HG03095 (cell line): ENCODE data around the gene GMDS.
A peak's percentile ranks its signal among the peaks of the same experiment; 100 is the strongest.

Experiments
- ATAC-seq: cut with Tn5 transposase; IDR thresholded peaks from one replicate; pipeline ENCODE4 v1.9.1; 2021; ENCODE audit warnings: moderate library complexity; ENCODE audit not compliant: unreplicated experiment

The GMDS gene

DNA sequence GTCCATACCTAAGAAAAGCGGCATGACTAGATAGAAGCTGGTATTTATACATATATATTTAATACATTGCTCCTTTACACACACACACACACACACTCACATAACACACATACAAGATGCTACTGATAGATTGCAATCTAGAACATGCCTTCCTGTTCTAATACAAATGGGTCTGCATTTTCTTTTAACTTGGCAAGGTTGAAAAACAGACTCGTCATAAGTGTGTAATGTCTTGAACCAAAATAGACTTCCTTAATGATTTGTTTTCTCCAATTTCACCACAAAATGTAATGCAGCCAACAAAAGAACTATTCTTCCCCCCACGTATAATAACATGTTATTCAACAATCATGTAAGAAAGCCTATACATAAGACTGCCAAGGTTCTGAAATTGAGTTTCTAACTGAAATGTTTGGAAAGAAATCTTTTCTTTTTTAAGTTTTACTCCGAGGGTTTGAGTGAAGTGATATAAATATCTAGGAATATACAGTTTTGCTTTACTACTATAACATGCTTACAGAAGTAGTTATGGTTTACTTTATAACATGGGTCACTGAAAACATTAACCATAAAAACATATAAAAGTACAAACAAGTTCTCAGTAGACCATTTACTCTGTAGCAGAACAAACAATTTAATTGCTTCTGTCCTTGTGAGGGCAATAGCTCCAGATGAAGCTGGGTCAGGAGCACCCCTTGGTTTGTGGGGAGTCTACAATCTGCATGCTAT is 428.2 kb downstream of the GMDS start:
- ATAC-seq, result no peak

DNA sequence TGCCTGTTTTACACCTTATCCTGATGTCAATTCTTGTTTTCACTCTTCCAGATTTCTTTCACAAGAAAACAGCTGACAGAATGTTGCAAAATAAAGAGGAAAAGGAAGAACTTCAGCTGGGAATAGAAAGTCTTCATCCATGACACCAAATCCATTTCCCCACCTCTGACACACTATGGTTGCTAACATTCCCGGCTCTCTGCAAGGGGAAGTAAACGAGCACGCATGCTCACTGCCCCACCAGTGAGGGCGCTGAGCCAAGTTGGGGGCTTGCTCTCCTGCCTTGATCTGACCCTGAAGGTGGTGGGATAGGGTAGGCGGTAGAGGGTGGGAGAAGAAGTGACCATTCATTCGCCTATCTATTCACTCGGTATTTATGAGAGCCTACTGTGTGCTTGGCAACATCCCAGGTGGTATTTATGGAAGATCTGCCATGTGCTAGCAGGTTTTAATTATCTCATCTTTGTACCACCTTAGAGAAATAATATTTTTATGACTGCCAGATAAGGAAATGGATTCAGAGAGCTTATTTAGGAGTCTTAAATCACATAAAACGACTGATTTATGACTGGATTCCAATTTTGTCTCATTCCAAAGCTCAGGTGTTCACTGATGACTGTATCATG is 429.5 kb downstream of the GMDS start:
- no peak for ATAC-seq

DNA sequence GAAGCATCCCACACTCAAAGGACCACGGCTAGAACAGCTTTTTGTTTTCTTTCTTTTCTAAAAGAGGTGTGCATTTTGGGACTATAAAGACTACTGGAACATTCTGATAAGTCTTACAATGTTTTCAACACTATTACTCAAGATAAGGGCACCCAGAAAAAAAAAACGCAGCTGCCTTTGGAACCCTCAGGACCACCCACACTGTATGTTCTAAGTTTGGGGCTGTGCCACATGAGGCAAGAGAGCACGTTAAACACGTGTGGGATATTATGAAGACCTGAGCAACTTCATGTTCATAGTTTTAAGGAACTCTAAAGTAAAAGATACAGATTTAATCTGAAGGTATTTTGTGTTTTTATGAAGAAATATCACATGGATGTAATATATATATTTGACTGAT is 431.1 kb downstream of the GMDS start:
- ATAC-seq, result no peak

DNA sequence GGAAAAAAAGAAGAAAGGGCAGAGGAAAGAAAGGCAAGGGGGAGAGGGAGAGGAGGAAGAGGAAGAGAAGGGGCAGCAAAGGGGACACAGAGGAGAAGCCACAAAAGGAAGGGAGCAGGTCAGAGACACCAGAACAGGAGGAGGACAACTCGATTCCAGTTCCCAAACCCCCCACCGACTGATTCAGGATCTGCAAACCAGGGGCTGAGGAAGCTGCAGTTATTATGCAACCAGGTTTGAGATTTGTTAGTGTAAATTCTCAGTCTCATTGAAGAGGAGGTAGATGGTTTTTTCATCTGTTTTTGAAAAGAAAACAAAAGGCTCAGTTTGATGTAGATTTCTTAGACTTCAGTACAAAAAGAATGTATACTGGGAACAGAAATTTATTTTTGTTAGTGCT is 432.9 kb downstream of the GMDS start:
- no peak for ATAC-seq

DNA sequence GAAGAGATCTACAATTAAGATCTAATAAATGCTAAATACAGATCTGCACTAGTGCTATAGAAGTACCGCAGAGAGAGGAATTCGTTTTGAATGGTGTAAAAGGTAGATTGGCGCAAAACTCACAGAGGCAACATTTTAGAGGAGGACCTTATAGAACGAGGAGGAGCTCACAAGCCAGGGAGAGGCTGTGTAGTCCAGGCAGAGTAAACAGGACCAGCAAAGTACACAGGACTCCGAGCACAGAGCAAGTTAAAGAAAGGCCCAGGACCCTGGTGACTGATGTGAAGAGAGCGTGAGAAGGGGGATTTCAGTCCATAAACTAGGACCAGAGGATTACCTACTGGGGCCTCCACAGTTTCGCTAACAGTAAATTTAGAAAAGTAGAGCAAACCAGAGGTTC is 433.4 kb downstream of the GMDS start:
- no peak for ATAC-seq

DNA sequence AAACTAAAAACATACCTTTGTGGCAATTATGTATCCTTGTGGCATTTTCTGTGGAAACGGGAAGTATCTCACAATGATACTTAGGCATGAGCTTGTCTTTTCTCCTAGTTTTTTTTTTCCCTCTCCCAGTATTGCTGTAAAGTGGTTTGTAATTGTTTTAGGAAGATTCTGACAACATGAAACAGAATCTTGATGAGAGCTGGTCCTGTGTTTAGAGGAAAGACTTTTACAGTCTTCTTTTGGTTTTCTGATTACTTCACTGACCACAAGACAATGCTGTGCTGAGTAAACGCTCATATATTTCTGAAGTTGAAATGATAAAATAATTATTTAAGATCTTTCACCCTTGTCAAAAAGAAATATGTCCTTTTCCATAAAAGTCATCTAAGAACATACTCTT is 434.5 kb downstream of the GMDS start:
- ATAC-seq, result no peak

DNA sequence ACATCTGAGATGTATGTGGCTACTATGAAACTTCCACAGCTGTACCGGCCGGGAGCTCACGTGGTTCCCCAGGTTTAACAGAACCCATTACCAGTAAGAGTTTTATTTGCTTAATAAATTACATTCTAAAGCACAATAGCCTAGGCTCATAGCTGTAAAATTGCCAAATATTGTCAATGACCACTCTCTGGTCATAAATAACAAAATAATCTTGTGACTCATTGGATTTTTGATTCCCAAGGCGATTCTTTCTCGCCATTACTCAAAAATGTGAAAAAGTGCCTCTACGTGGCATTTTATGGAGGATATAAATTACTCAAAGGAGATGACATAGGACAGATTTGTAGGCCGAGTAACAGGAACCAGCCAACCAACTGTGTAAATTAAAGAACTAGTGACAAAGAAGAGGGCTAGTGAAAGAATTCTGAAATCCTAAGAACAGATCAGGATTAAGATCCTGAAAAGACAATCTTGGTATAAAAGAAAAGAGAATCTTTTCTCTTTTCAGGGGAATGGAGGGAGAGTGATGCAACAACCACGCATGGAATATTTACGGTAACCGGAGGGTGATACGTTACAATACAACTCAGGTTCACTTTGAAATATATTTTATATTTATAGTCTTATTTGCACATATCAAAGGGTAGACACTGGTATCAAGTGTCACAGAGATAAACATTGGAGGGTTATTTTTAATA is 436.0 kb downstream of the GMDS start:
- ATAC-seq, result no peak

DNA sequence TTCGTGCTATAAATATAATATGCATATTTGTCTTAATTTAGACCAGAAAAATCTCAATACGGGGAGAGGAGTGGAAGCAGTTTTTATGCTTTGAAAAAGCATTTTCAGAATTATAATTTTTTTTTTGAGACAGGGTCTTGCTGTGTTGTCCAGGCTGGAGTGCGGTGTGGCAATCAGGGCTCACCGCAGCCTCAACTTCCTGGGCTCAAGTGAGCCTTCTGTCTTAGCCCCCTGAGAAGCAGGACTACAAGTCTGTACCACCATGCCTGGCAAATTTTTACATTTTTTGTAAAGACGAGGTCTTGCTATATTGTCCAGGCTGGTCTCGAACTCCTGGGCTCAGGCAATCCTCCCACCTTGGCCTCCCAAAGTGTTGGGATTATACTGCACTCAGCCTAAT is 438.5 kb downstream of the GMDS start:
- ATAC-seq, result no peak

DNA sequence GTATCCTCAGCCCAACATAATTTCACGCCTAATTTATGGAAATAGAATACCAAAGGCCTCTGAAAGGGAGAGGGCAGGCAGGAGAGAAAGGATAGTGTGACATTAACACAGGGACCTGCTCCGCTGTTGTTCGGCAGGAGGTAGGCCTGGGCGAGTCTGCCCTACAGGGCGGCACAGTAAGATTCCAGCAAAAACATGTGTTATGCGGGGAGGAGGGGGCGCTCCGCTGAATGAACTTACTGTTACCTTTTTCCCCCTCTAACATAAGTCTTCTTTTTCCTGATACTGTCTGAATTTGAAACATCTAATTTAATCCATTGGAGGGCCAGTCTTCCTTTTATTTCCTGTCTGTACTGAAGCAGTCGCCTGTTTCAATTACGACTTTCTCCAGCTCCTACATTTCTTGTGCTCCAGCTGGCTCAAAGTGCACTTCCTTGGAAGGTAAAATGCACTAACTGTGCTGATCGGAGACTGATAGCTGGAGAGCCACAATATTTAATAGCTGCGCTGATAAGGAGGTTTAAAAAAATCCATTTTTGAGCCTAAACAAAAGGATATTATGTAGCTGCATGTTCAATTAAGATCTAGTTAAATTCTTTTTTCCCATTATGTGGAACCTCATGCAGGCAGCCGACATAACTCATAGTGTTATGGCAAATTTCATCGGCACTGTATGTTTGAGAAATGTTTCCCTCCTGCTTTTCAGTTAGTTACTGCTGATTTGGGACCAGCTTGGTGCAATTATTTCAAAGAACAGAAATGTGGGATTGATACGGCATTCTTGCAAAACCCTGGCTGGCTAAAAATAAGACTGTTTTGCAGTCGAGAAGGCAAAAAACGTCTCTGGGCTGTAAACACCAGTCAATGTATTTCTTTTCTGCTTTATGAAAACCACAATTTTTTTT is 442.7 kb downstream of the GMDS start:
- ATAC-seq, result no peak

DNA sequence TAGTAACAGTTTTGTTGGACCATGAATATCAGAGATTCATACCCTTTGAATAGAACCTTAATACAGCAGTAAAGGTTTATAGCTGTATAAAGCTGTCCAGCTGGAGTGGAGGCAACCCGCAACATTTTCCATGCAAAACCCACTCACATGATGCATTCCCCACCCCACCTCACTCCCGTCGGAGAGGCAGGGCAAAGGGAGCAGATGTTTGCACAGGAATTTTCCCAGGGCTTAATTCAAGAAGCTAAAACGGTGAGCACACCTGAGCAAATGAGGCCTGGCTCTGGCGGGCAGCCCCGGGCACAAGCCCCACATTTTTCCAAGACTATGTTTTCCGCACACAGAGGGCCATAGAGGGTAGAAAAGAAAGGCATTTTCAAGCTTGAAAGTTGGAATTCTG is 444.0 kb downstream of the GMDS start:
- ATAC-seq, result no peak

DNA sequence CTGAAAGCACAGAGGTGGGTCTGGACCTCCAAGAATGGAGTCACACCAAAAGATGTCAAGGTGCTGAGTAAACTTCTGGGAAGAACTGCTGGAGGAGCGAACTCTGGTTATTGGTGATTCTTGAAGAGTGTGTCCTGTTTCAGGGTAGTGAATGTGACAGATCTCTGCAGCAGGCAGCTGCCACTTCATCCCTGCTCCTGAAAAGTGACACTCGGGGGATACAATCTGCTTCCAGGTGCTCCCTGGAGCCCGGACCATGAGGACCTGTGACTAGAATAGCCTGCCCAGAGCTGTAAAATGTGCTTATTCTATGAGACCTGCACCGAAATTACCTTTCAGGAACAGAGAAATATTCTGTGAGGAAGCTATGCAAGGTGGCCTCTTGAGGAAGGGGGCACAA is 444.6 kb downstream of the GMDS start:
- no peak for ATAC-seq

DNA sequence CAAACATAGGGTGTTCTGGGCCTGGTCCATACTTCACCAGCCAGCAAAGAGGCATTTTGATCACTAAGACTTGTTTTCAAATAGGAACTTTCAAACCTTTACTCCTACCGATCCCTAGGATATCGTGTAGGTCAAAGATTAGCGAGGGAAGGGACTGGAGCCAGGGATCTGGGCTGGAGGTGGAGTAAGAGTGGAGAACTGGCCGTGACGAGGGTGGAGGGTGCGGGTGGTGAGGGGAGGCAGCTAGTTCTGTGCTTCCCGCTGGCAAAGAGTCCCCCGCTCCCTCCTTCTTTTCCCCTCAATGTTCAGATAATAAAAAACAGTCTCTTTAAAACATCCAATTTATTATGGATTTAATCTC is 446.5 kb downstream of the GMDS start:
- ATAC-seq, result no peak

DNA sequence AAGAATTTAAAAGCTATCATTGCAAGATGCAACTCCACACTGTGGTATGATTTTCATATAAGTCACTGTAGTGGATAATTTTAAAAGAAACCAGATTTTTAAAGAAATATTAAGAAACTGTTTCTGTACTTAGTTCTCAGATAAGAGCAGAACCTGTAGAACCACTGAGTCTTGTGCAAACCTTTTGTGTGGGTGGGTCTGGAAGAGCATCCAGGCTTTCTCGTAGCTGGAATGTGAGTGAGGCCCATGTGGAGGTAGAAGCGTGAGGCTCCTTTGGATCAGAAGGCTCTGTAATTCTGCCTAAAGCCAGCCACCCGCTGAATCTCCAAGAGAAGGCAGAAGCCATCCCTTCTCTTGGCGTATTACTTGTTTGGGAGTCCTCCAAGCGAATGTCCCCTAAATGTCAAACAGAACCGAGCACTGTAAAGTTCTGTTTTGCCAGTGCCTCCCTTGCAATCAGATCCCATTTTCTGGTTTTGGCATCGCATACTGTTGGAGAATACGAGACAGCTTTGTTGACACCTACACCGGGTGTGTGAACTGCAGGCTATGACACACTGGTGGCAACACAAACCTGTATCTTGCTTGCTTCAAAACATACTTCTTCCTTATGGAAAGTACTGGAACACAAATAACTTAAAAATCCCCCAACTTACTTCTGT is 447.0 kb downstream of the GMDS start:
- no peak for ATAC-seq

DNA sequence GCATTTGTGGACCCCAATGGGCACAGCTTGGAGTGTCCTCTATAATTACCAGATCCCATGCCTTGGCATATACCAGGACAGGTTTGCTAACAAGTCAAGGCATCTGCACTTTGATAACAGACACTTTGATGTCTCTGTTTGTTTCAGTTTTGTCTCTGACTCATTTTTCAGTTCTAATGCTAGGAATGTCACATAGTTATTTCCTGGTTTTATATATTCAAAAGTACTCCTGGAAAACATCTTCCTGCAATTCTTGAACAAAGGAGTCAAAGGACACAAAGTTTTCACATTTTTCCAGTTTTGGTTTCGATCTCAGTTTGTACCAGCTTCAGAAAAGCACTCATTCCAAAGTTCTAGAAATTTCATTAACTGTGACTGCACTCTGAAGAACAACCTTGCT is 447.6 kb downstream of the GMDS start:
- ATAC-seq, result no peak

DNA sequence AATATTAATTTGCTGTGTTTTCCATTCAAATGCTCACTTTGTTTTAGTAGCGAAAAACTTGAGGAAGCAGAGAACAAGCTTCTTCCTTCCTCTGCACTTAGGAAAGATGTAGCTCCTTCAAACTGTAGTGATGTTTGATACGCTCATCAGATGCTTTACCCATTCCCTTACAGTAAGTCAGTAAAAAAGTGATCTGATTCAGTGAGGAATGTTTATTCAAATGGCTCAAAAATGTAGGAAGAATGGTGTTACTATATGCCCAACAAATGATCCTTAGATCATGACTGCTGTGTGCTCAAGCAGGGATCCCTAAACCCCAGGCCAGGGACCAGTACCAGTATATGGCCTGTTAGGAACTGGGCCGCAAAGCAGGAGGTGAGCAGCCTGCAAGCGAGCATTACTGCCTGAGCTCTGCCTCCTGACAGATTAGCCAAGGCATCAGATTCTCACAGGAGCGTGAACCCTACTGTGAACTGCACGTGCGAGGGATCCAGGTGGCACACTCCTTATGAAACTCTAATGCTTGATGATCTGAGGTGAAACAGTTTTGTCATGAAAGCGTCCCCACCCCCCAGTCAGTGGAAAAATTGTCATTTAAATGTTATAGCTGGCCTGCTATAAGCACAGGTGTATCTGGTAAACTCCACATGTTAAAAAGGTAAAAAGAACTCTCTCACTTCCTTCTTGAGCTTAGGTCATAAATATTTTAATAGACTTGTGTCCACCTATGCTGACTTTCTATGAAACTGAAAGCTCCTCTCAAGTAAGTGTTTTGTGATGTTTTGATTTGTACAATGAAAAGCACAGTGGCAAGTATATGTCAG is 448.5 kb downstream of the GMDS start:
- ATAC-seq, result peak; percentile 91

DNA sequence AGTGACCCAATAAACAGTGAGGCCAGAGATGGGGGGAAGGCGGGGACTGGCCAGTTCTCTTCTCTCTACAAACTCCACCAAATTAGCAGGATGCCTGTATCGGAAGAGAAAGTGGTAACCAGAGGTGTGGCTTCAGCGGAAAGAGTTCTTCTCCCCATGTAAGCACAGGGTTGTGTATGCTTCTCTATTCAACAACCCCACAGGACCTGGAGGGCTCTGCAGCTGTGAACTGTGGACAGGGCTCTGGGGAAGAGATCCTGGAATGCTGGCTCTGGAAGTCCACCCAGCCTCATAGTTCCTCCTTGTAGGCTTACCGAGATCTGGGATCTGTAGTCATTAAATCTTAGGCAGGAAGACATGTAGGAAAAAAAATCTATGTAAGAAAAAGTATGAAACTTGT is 449.5 kb downstream of the GMDS start:
- ATAC-seq, result no peak

DNA sequence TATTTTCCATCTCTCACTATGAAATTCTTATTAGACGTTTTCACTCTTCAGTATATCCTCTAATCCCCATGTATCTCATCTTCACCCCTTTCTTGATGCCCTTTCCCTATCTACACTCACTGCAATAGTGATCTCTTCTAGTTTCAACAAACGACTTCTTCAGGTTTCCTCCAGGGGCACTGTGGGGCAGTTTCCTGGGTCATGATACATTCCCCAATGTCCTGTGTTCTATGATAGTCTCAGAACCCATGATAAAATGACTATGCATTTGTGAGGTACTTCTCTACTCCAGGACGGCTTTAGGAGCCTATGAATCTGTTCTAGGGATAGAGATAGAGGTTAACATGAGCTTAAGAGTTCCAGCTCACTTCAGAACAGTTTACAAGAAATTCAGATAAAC is 452.4 kb downstream of the GMDS start:
- no peak for ATAC-seq

DNA sequence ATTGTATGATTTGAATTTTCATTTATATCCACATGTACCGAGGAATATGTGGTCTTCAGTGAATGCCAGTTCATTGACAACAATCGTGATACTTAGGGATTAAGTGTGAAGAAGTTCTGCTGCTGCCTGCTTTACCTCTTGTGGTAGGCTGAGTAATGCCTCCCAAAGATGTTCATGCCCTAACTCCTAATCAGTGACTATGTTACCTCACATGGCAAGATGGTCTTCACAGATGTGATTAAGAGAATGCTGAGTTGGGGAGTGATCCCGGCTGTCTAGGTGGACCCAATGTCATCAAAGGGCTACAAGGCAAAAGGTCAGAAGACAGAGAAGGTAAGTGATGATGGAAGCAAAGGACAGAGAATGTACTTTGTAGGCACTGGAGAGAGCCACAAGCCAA is 454.7 kb downstream of the GMDS start:
- no peak for ATAC-seq

DNA sequence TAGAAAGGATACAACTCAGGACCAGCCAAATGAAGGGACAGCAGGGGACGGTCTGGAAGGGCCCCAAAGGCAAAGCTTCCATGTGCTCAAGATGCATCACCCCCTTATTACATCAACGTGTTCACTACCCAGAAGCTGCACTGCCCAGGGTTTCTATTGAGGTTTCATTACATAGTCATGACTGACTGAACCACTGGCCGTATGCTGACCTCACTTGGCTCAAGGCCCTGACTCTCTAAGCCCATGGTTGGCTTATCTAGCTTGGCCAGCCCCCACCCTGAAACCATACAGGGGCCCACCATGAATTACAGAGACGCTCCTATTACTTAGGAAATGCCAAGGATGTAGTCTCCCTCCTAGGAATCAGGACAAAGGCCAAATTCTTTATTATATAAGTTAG is 456.3 kb downstream of the GMDS start:
- ATAC-seq, result no peak

DNA sequence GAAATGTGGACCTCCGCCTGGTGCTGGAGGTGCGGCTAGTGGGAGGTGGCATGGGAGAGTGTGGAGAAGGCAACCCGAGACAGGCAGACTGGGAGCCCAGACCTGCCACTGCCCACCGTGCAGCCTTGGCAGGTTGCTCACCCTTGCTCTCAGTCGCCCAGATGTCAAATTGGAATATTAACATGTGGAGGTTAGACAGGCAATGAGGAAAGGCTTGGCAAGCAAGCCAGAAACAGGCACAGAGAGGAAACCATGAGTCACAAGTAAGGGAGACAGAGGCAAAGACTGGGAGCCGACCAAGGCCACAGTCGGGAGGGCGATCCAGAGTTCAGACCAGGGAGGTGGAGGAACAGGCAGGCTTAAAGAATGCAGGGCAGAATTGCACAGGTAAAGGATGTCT is 457.5 kb downstream of the GMDS start:
- ATAC-seq, result no peak
